HepG2 (cell line): ENCODE data around the gene NFATC3. TPM values are rescaled to one million over a fixed set of nuclear protein-coding genes. Genes with fewer than 3 reads are reported as not detected.

Experiments used
- AGO2 ChIP-seq: fragments of 200-400 bp; formaldehyde crosslinking; optimal IDR thresholded peaks from 2 replicates; pipeline ENCODE3; 2017; ENCODE audit warnings: mild to moderate bottlenecking, low read depth, low read length, moderate library complexity
- ARID5B ChIP-seq: IDR thresholded peaks from 2 replicates; pipeline ENCODE4 v1.4.0; 2020; ENCODE audit warnings: mild to moderate bottlenecking, missing genetic modification reagents
- DBP ChIP-seq: sonication (generic); formaldehyde crosslinking; IDR thresholded peaks from 2 replicates; pipeline ENCODE4 v1.4.0; 2020; ENCODE audit warnings: missing genetic modification reagents; ENCODE audit errors: not compliant biosample characterization
- DNMT3B ChIP-seq: conservative IDR thresholded peaks from 2 replicates; pipeline ENCODE4 v1.6.1; 2016; ENCODE audit warnings: missing biosample characterization, control low read depth
- FOXK2 ChIP-seq: fragments of 450-650 bp; IDR thresholded peaks from 2 replicates; pipeline ENCODE4 v1.6.1; 2016
- HMG20A ChIP-seq: IDR thresholded peaks from 2 replicates; pipeline ENCODE4 v1.6.1; 2016; ENCODE audit warnings: borderline replicate concordance
- LRRFIP1 ChIP-seq: sonication (generic); formaldehyde crosslinking; conservative IDR thresholded peaks from 2 replicates; pipeline ENCODE4 v1.4.0; 2020; ENCODE audit warnings: missing genetic modification reagents
- MTA3 ChIP-seq: sonication (generic); formaldehyde crosslinking; IDR thresholded peaks from 2 replicates; pipeline ENCODE4 v1.4.0; 2020; ENCODE audit warnings: missing genetic modification reagents
- ONECUT2 ChIP-seq: sonication (generic); formaldehyde crosslinking; IDR thresholded peaks from 2 replicates; pipeline ENCODE4 v1.4.0; 2020; ENCODE audit warnings: missing genetic modification reagents
- PBX2 ChIP-seq: IDR thresholded peaks from 2 replicates; pipeline ENCODE4 v1.6.1; 2016; ENCODE audit warnings: control low read depth
- SIX1 ChIP-seq: sonication (generic); formaldehyde crosslinking; IDR thresholded peaks from 2 replicates; pipeline ENCODE4 v1.4.0; 2020; ENCODE audit warnings: missing genetic modification reagents, borderline replicate concordance
- SKIL ChIP-seq: sonication (generic); formaldehyde crosslinking; IDR thresholded peaks from 2 replicates; pipeline ENCODE4 v1.8.0; 2022; ENCODE audit warnings: missing genetic modification reagents, mild to moderate bottlenecking, moderate library complexity, borderline replicate concordance
- ZBTB49 ChIP-seq: sonication (generic); formaldehyde crosslinking; IDR thresholded peaks from 2 replicates; pipeline ENCODE4 v1.4.0; 2020; ENCODE audit warnings: missing genetic modification reagents, borderline replicate concordance
- ZNF251 ChIP-seq: sonication (generic); formaldehyde crosslinking; IDR thresholded peaks from 2 replicates; pipeline ENCODE4 v1.9.0; 2021; ENCODE audit warnings: mild to moderate bottlenecking, missing genetic modification reagents
- ZNF749 ChIP-seq: sonication (generic); formaldehyde crosslinking; IDR thresholded peaks from 2 replicates; pipeline ENCODE4 v1.8.0; 2022; ENCODE audit warnings: mild to moderate bottlenecking, missing genetic modification reagents, moderate library complexity, borderline replicate concordance
- ZNF83 ChIP-seq: sonication (generic); formaldehyde crosslinking; IDR thresholded peaks from 2 replicates; pipeline ENCODE4 v1.4.0; 2020; ENCODE audit warnings: missing genetic modification reagents, mild to moderate bottlenecking, borderline replicate concordance
- polyA plus RNA-seq, 8 experiments: library from polyadenylated mRNA; depleted of rRNA in 3 of 8; stranded (reverse) in 7 of 8; unstranded in 1 of 8; fragments of >200 nt; fragmentation: Illumina TruSeq in 4 of 8; extraction: Trizol in 4 of 8; gene quantifications; 2 replicates each; pipeline versions ENCODE4 v1.2.1 to v1.2.3, GENCODE V29; 2011 to 2016; ENCODE audit warnings: low read depth in 4 of 8, missing spikeins in 1 of 8, mixed read lengths in 1 of 8; ENCODE audit not compliant: insufficient read depth in 1 of 8
- total RNA-seq, 5 experiments: library from RNA; depleted of rRNA; stranded (reverse); fragments of >200 nt; fragmentation: Illumina TruSeq; extraction: Trizol; gene quantifications; 2 replicates each; pipeline ENCODE4 v1.2.3, GENCODE V29; 2016; ENCODE audit warnings: low read depth in 1 of 5

NFATC3 gene
- total and polyA plus RNA-seq, 2 of the 13 experiments (the other 11 are each of a cell fraction or from before 2014, with no cell fraction given), result 52.6 to 62.7 TPM

GRCh38 chr16:68113059-68113761, 28.0 kb downstream of the NFATC3 start (continued):
- TF ChIP-seq ZNF251 (CRISPR knock-in tag) (no peak), ONECUT2 (CRISPR knock-in tag) (peak; percentile 96), LRRFIP1 (CRISPR knock-in tag) (no peak), MTA3 (CRISPR knock-in tag) (no peak), SIX1 (CRISPR knock-in tag) (peak; percentile 85), ZBTB49 (CRISPR knock-in tag) (no peak), HMG20A (CRISPR knock-in tag) (peak; percentile 94), ARID5B (peak; percentile 92), AGO2 (no peak), DBP (CRISPR knock-in tag) (no peak), ZNF83 (CRISPR knock-in tag) (no peak), FOXK2 (peak; percentile 85; the same call in 1 of the 2 replicates), ZNF749 (CRISPR knock-in tag) (peak; percentile 68; the same call in 1 of the 2 replicates), DNMT3B (CRISPR knock-in tag) (no peak; the same call in 1 of the 2 replicates), PBX2 (no peak), SKIL (CRISPR knock-in tag) (no peak; the same call in 1 of the 2 replicates)
